ENCODE measurements around the gene CADPS. TPM values are rescaled to one million over a fixed set of nuclear protein-coding genes. Genes with fewer than 3 reads are reported as not detected.

The CADPS gene
- total RNA-seq, 1 donor from 2014 or later, result 2.7 TPM

- Histone ChIP-seq H3K4me3 (no peak overlapping the region), H3K4me1 (no peaks in the 10 kb centered on the region), H3K9me3 (no peaks in the 10 kb centered on the region), H3K36me3 (no peaks in the 10 kb centered on the region), H3K27me3 (ENCODE audit: low read depth) (no peaks in the 10 kb centered on the region), H3K27ac (no peak overlapping the region)
- intact Hi-C loops (cut with DNase I), result no loop called here
- no peak for DNase-seq
- no peak for TF ChIP-seq CTCF (IDR thresholded peaks at IDR 0.05)
- no peak for ATAC-seq
Measured at GRCh38 chr3:62771331-62772072, 103.7 kb downstream of the CADPS start.

DNA sequence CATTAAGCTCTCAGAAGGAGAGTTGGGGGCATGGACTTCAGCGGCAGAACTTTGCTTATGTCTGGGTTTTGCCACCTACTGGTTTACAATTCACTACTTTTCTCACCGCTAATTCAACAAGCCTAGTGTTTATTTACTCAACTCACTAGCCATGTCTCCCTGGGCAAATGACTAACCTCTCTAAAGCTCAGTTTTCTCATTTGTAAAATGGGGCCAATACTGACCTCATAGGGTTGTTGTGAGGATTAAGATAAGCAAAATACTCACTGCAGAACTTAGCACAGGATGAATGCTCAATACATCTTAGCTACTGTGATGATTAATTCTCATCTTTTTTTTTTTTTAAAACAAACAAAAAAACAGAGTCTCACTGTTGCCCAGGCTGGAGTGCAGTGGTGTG, 106.3 kb downstream of the CADPS start:
- no peak overlapping the region for H3K4me3 ChIP-seq
- no peaks in the 10 kb centered on the region for H3K4me1 ChIP-seq
- H3K27ac ChIP-seq, result no peak overlapping the region
- H3K27me3 ChIP-seq (ENCODE audit: low read depth), result no peaks in the 10 kb centered on the region
- no peak for ATAC-seq
- no peak for DNase-seq
- intact Hi-C loops (cut with DNase I), result no loop called here
- no peak for TF ChIP-seq CTCF (IDR thresholded peaks at IDR 0.05)
- H3K36me3 ChIP-seq, result no peaks in the 10 kb centered on the region
- H3K9me3 ChIP-seq, result no peaks in the 10 kb centered on the region

- no peaks in the 10 kb centered on the region for H3K4me1 ChIP-seq
Measured at GRCh38 chr3:62761711-62762110, 113.5 kb downstream of the CADPS start.

DNA sequence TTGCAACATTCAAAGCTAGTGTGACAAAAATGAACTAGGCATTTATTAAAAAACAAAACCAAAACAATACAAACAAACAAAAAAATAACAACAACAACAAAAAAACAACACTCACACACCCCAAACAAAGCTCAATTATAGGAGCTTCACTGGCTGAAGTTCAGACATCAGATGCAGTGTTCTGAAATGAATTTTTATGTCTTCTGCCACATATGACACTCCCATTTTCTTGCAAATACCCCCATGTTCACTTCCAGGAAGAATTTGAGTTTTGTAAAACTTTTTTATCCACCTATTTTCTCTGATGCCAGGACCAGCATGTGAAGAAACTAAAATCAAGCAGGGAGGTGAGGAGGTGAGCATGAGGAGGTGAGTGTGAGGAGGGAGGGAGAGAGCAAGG, 113.9 kb downstream of the CADPS start:
- DNase-seq, result no peak
- Histone ChIP-seq H3K36me3 (no peaks in the 10 kb centered on the region), H3K4me3 (no peak overlapping the region), H3K27ac (no peak overlapping the region), H3K4me1 (no peaks in the 10 kb centered on the region), H3K27me3 (ENCODE audit: low read depth) (no peaks in the 10 kb centered on the region), H3K9me3 (no peaks in the 10 kb centered on the region)
- no peak for TF ChIP-seq CTCF (IDR thresholded peaks at IDR 0.05)
- intact Hi-C loops (cut with DNase I), result no loop called here
- ATAC-seq, result no peak

More at GRCh38 chr3:62761711-62762110, 113.5 kb downstream of the CADPS start:
- ATAC-seq (no peak), DNase-seq (no peak)
- H3K9me3 ChIP-seq, result no peaks in the 10 kb centered on the region
- no peaks in the 10 kb centered on the region for H3K27me3 ChIP-seq (ENCODE audit: low read depth)
- no peak overlapping the region for H3K27ac ChIP-seq
- intact Hi-C loops (cut with DNase I), result no loop called here
- no peaks in the 10 kb centered on the region for H3K36me3 ChIP-seq
- no peak for TF ChIP-seq CTCF (IDR thresholded peaks at IDR 0.05)
- no peak overlapping the region for H3K4me3 ChIP-seq

DNA sequence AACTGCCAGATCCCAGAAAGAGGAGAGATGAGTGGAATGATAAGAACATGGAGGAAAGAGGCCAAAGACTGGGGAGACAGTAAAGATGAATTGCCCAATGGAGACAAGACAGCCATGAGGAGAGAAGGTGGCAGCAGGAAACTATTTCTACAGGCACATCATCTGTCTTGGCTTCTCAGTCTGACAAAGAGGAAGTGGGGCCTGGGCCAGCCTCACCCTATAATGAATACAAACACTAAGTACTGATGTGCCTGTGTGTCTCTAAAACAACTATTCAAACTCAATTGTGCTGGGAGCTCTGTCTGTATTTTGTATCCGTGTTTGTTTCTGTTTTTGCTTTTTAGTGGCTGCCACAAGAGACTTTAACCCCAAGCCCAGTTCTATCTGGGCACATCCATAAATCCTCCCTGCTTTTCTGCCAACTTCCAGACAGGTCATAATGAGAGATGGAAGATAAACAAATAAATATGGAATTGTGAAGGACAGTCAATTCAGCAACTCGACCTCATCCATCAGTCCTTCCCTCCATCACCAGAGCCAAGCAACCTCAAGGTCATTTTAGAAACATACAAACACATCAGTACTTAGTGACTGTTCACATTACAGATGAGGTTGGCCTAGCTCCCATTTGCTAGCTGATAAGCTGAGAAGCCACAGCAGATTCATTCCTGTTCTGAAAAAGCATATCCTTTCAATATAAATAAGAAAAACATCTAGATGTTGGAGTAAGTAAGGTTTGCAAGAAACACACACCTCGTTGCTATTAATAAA, 116.7 kb downstream of the CADPS start:
- H3K4me1 ChIP-seq, result no peaks in the 10 kb centered on the region
- no peak for ATAC-seq
- no peaks in the 10 kb centered on the region for H3K36me3 ChIP-seq
- no peak overlapping the region for H3K27ac ChIP-seq
- no peaks in the 10 kb centered on the region for H3K27me3 ChIP-seq (ENCODE audit: low read depth)
- DNase-seq, result no peak
- TF ChIP-seq CTCF (IDR thresholded peaks at IDR 0.05), result no peak
- intact Hi-C loops (cut with DNase I), result no loop called here
- no peak overlapping the region for H3K4me3 ChIP-seq
- no peaks in the 10 kb centered on the region for H3K9me3 ChIP-seq
